Psoas muscle (tissue), 8 donors: ENCODE data around the gene ANKMY1. TPM values are rescaled to one million over a fixed set of nuclear protein-coding genes. Genes with fewer than 3 reads are reported as not detected.

Experiments
- ATAC-seq, 4 donors: fragments of 200-7000 bp; cut with Tn5 transposase; one replicate each; pipeline ENCODE4 v1.9.1; 2020; ENCODE audit warnings: moderate library complexity in 3 of 4, mild to moderate bottlenecking in 2 of 4
- DNase-seq, 2 donors: peaks; one replicate each; pipeline ENCODE4 v3.0.0-alpha.2; 2020
- H3K27ac ChIP-seq: fragments of 200-600 bp; one replicate; pipeline ENCODE4 v1.8.0; 2022
- H3K27me3 ChIP-seq, 3 donors: fragments of 200-600 bp in 1 of 3; one replicate each; pipeline versions ENCODE4 v1.6.1 to v1.8.0; 2013 to 2022; ENCODE audit warnings: low read length in 2 of 3, mild to moderate bottlenecking in 2 of 3, moderate library complexity in 1 of 3; ENCODE audit not compliant: insufficient read depth in 3 of 3
- H3K36me3 ChIP-seq, 2 donors: fragments of 200-600 bp in 1 of 2; one replicate each; pipeline versions ENCODE4 v1.6.1 to v1.8.0; 2013 to 2022; ENCODE audit warnings: low read depth in 1 of 2, mild to moderate bottlenecking in 1 of 2, moderate library complexity in 1 of 2; ENCODE audit not compliant: insufficient read depth in 1 of 2
- H3K4me1 ChIP-seq: fragments of 200-600 bp; one replicate; pipeline ENCODE4 v1.8.0; 2022
- H3K4me3 ChIP-seq: fragments of 200-600 bp; one replicate; pipeline ENCODE4 v1.8.0; 2022; ENCODE audit warnings: mild to moderate bottlenecking
- H3K9me3 ChIP-seq: fragments of 200-600 bp; one replicate; pipeline ENCODE4 v1.8.0; 2022
- CTCF ChIP-seq: fragments of 200-600 bp; IDR thresholded peaks from one replicate; pipeline ENCODE4 v1.8.0; 2022; ENCODE audit warnings: antibody characterized with exemption
- WGBS, 3 donors: extraction: QIAGEN DNeasy Blood & Tissue Kit; methylation state at CpG; one replicate each; pipeline versions ENCODE4 v1.1.6 to v1.1.7; 2013; 5-methylcytosine and 5-hydroxymethylcytosine counted together
- intact Hi-C, 2 donors: fragments of 100-400 bp; cut with DNase I; formaldehyde crosslinking; loops; one replicate each; pipeline versions ENCODE4 v1.11.0 to v1.14.2; 2022
- polyA plus RNA-seq, 3 donors: library from polyadenylated mRNA; stranded (reverse); fragments of 200-250 nt; gene quantifications; one replicate each; pipeline ENCODE4 v1.2.3, GENCODE V29; 2013
- total RNA-seq, 4 donors: library from RNA; stranded (reverse); fragmentation: NEBNext Ultra II Directional in 2 of 4; extraction: Animal tissue kit (Norgen Biotek cat#: 25700) in 2 of 4; gene quantifications; one replicate each; pipeline versions ENCODE4 v1.2.1 to v1.2.4, GENCODE V29; 2021 to 2023
- donor health status: healthy with polysubstance abuse.
- donor health status: DM: no; HTN: no; CAD: no; lungs with moderate emphysema.
- donor health status: Bipolar disorder and iron deficiency.
- donor health status: healthy.
- donor health status: DM: yes; HTN: yes; CAD: no.
- donor health status: DM: no; HTN: no; CAD: no.
- donor health status: DM: no; HTN: no; CAD: no.
- donor health status: DM: yes; HTN: yes; CAD: no.

The ANKMY1 gene
- total and polyA plus RNA-seq, 7 donors, result 1.4 to 5.8 (median 3.0) TPM

GRCh38 chr2:240558236-240558761, 511 bp upstream of the ANKMY1 start:
- Histone ChIP-seq H3K27ac (no peak overlapping the region), H3K9me3 (no peaks in the 10 kb centered on the region), H3K4me1 (peaks cover 42% of the 10 kb centered on the region), H3K4me3 (peak overlapping the region; percentile 64), H3K36me3 (peaks cover 0 to 21% of the 10 kb centered on the region in 2 donors), H3K27me3 (no peaks in the 10 kb centered on the region)
- intact Hi-C loops, result no loop called here
- DNase-seq (peak in 1 of 2 donors; percentile 16), ATAC-seq (no peak)
- WGBS, 3 donors, result 77 to 80% (median 78%) methylated on average over 18 of the region's 18 CpGs
- TF ChIP-seq CTCF, result no peak

- DNase-seq (peak; percentile 16 to 57), ATAC-seq (no peak)
- peaks cover 0 to 17% of the 10 kb centered on the region in 2 donors for H3K36me3 ChIP-seq
- H3K4me1 ChIP-seq, result peaks cover 38% of the 10 kb centered on the region
- H3K27me3 ChIP-seq, result no peaks in the 10 kb centered on the region
- intact Hi-C loops, result no loop called here
- no peaks in the 10 kb centered on the region for H3K9me3 ChIP-seq
- peak overlapping the region; percentile 64 for H3K4me3 ChIP-seq
- no peak for TF ChIP-seq CTCF
- 26 to 34% (median 30%) methylated on average over 47 to 51 of the region's 51 CpGs for WGBS, 3 donors
- no peak overlapping the region for H3K27ac ChIP-seq
Observed at GRCh38 chr2:240557101-240557751, 562 bp downstream of the ANKMY1 start.

- TF ChIP-seq CTCF, result no peak
- H3K4me3 ChIP-seq, result peak overlapping the region; percentile 64
- peaks cover 32% of the 10 kb centered on the region for H3K4me1 ChIP-seq
- intact Hi-C loops, result no loop called here
- WGBS, 3 donors, result 63 to 72% (median 72%) methylated on average over 9 of the region's 9 CpGs
- H3K27ac ChIP-seq, result no peak overlapping the region
- H3K9me3 ChIP-seq, result no peaks in the 10 kb centered on the region
- no peak for ATAC-seq
- no peaks in the 10 kb centered on the region for H3K27me3 ChIP-seq
- peaks cover 0 to 12% of the 10 kb centered on the region in 2 donors for H3K36me3 ChIP-seq
- peak; percentile 40 to 59 for DNase-seq
Observed at GRCh38 chr2:240556553-240557100, 1.2 kb downstream of the ANKMY1 start.

GRCh38 chr2:240555541-240556250, 2.1 kb downstream of the ANKMY1 start:
- no peak for ATAC-seq
- H3K36me3 ChIP-seq, result peaks cover 0 to 19% of the 10 kb centered on the region in 2 donors
- no peak for TF ChIP-seq CTCF
- H3K27me3 ChIP-seq, result no peaks in the 10 kb centered on the region
- 93 to 97% (median 95%) methylated on average over 15 to 16 of the region's 16 CpGs for WGBS, 3 donors
- intact Hi-C loops, result no loop called here
- no peak for DNase-seq
- no peak overlapping the region for H3K4me3 ChIP-seq
- no peaks in the 10 kb centered on the region for H3K9me3 ChIP-seq
- H3K27ac ChIP-seq, result no peak overlapping the region
- H3K4me1 ChIP-seq, result peaks cover 27% of the 10 kb centered on the region
